Adipose tissue (tissue), 3 donors: Measurements from ENCODE around the gene CD8B. TPM values are rescaled to one million over a fixed set of nuclear protein-coding genes. Genes with fewer than 3 reads are reported as not detected.
"Not testable (repeated sequence)": the region's sequence is repeated elsewhere in the genome, so short reads cannot be mapped to it uniquely, and the experiment has no call there.

Experiments used
- H3K27ac ChIP-seq: one replicate; pipeline ENCODE4 v1.5.1; 2013; ENCODE audit warnings: low read depth, low read length
- WGBS, 3 donors: extraction: QIAGEN DNeasy Blood & Tissue Kit; methylation state at CpG; one replicate each; pipeline ENCODE4 v1.1.7; 2013; 5-methylcytosine and 5-hydroxymethylcytosine counted together
- polyA plus RNA-seq, 3 donors: library from polyadenylated mRNA; stranded (reverse); fragments of 200-250 nt; gene quantifications; one replicate each; pipeline ENCODE4 v1.2.3, GENCODE V29; 2013
- donor health status: healthy with polysubstance abuse.
- donor health status: Bipolar disorder and iron deficiency.
- donor health status: healthy.

The CD8B gene
- polyA plus RNA-seq, 3 donors: 0.79 to 2.2 TPM; not detected in 1

GRCh38 chr2:86839455-86839854 lies 22.2 kb downstream of the CD8B start:
- H3K27ac ChIP-seq: not testable (repeated sequence)
- WGBS, 3 donors: 89 to 98% (median 95%) methylated on average over 7 of the region's 7 CpGs

GRCh38 chr2:86837714-86838113 lies 24.0 kb downstream of the CD8B start:
- 53 to 60% (median 53%) methylated on average over 5 to 6 of the region's 7 CpGs for whole genome bisulfite sequencing, 3 donors
- H3K27ac ChIP-seq: not testable (repeated sequence)

DNA sequence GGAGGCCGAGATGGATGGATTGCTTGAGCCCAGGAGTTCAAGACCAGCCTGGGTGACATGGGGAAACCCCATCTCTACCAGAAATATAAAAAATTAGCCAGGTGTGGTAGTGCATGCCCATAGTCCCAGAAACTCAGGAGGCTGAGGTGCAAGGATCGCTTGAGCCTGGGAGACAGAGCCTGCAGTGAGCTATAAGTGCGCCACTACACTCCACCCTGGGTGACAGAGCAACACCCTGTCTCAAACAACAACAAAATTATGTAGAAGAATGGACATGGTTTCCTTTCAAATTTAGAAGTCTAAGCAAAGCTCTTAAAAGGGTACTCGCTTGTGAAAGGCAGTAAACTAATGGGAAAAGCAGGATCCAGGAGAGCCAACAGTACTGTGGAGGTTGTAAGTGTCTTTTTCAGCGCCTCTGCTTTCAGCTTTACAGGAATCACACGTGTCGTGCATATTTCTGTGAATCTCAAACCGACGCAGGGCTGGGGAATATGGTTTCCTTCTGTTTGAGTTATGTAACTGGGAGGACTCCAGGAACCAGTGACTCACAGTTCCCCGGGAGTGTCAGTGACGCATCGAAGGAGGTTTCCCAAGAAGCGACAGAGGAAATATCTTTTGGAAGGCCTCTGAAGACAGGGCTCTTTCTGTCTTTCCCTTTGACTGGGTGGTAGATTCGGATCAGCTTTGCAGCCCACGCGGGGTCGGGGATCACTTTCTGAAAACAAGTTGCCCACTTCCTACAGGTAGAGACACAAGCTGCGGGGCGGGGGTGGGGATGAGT lies 24.6 kb downstream of the CD8B start:
- WGBS, 3 donors: 27 to 61% (median 31%) methylated on average over 13 to 16 of the region's 19 CpGs

GRCh38 chr2:86835548-86835889 lies 26.2 kb downstream of the CD8B start:
- 68 to 75% methylated on average over 3 to 4 of the region's 4 CpGs; no CpG with 5 or more reads in 1 of the 3 donors for WGBS, 3 donors
- not testable (repeated sequence) for H3K27ac ChIP-seq

More for the DNA sequence above, 24.6 kb downstream of the CD8B start:
- not testable (repeated sequence) for H3K27ac ChIP-seq

DNA sequence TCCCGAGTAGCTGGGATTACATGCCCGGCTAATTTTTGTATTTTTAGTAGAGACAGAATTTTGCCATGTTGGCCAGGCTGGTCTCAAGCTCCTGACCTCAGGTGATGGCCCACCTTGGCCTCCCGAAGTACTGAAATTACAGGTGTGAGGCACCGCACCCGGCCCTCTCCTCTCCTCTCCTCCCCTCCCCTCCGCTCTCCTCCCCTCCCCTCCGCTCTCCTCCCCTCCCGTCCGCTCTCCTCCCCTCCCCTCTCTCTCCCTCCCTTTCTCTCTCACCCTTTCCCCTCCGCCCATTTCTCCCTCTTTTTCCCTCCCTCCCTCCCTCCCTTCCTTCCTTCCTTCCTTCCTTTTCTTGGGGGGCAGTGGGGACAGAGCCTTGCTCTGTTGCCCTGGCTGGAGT lies 28.4 kb downstream of the CD8B start:
- H3K27ac ChIP-seq: no peak overlapping the region
- 81 to 90% (median 82%) methylated on average over 5 to 9 of the region's 10 CpGs for WGBS, 3 donors

GRCh38 chr2:86832334-86833096 lies 29.2 kb downstream of the CD8B start:
- no peak overlapping the region for H3K27ac ChIP-seq
- 78 to 84% (median 83%) methylated on average over 7 of the region's 7 CpGs for WGBS, 3 donors

- no peak overlapping the region for H3K27ac ChIP-seq
- WGBS, 3 donors: 43 to 64% (median 57%) methylated on average over 2 of the region's 2 CpGs
These were observed 30.1 kb downstream of the CD8B start for GRCh38 chr2:86831537-86831936.

DNA sequence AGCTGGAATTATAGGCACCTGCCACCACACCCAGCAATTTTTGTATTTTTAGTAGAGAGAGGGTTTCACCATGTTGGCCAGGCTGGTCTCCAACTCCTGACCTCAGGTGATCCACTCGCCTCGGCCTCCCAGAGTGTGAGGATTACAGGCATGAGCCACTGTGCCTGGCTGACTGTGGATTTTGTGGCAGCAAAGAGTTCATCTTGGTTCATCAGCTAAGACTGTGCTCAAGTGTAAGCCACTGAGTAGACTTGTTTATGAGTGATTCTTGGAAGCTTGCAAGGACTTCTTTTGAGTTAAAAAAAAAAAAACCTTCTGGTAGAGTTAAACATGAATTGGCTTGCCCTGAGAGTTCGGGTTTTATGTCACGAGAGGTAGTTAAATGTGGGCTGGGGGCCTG lies 34.7 kb downstream of the CD8B start:
- 76 to 91% (median 90%) methylated on average over 4 of the region's 4 CpGs for WGBS, 3 donors

DNA sequence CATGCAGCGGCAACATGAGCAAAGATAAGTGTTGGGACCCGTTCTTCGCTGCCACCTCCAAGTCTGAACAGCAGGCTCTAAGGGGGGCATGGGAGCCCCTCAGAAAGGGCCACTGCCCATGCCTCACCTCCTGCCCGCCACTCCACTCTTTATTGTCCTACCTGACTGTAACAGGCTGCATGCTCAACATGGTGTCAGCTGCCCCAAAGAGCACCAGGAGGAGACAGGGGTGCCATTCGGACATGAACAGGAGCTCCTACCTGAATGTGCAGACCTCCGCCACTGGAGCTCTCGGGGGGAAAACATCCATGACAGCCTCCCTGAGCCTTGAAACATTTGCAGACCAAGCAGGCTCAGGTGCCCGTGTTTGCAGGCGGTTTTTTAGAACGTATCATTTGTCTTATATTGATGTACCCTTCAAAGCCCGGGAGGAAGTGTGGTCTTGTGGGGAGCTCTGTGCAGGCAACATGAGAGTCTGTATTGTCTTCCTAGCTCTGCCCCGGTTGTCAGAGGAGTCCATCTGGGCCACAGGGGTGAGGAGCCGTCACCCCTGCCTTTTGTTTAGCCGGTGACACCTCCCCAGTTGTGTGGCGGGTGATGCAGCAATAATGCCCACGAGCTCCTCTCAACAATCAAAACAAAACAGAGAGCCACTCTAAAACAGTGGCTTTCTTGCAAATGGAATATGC lies 35.8 kb downstream of the CD8B start:
- no peak overlapping the region for H3K27ac ChIP-seq
- WGBS, 3 donors: 50 to 75% (median 74%) methylated on average over 16 of the region's 16 CpGs

More for the DNA sequence above, 34.7 kb downstream of the CD8B start:
- H3K27ac ChIP-seq: no peak overlapping the region

DNA sequence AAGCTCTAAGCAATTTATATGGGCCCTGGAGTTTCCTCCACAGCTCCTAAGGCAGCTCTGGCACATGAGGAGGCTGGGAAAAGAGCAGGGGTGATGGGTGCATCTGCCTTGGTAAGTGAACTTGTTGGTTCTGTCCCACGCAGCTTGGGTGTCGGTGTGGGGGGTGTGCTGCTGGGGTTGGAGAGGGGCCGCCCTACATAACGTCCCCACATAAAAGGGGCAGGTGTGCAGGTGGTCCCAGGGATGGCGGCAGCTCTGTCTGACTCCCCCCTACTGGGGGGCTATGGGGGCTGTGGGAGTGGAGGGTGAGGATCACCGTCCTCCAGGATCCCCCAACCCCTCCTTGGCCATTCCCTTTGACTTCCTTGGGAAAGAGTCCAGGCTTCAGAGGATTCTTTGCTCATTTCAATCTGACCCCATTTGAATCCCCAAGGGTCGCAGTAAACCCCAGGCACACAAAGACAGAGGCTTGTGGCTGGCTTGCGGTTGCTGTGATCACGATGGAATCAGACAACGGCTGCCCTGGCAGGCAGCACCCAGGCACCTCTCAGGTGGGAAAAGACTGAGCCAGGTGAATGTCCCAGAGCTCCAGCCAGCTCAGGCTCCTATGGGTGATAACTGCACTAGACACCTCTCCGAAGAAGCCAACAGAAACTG lies 36.5 kb downstream of the CD8B start:
- WGBS, 3 donors: 82 to 90% (median 87%) methylated on average over 11 of the region's 11 CpGs
- no peak overlapping the region for H3K27ac ChIP-seq

DNA sequence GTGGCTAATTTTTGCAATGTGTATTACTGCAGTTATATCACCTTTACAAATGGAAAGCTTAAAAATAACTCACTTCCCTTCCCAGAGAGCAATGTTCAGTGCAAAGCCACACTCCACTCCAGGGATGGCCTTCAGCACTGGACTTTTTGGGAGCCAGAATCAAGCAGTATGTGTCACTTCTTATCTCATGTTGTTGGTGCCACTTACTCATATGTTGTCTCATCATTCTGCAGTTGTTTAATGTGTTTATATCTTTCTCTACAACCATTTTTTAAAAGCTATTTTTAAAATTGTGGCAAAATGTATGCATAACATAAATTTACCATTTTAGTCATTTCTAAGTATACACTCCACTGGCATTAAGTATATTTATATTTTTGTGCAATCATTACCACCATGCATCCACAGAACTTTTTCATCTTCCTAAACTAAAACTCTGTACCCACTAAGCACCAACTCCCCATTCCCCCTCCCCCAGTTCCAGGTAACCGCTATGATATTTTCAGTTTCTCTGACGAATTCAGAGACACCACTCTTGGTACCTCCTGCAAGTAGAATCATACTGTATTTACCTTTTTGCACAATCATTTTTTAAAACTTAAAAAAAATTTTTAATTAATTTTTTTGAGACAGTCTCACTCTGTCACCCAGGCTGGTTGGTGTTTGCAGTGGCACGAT lies 38.9 kb downstream of the CD8B start:
- H3K27ac ChIP-seq: no peak overlapping the region
- WGBS, 3 donors: 73 to 95% (median 91%) methylated on average over 3 of the region's 3 CpGs

DNA sequence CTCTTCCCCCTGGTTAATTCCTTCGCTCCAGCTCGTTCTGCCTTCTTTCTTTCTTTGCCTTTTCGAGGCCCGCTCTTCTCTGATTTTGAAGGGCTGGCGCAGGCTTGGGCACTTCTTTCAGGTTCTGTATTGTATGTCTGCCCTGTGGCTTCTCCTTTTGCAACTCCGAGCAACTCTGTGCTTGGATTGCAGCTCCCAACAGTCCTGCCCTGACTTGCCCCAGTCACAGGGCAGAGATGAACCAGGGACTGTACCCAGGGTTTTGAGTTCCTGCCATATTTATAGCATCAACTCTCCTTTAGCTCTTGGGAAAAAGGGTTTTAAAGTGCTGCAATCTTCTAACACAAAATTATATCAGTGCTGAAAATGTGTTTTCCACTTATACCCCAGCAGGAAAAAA lies 39.8 kb downstream of the CD8B start:
- H3K27ac ChIP-seq: no peak overlapping the region
- WGBS, 3 donors: 89 to 94% (median 91%) methylated on average over 6 of the region's 6 CpGs

DNA sequence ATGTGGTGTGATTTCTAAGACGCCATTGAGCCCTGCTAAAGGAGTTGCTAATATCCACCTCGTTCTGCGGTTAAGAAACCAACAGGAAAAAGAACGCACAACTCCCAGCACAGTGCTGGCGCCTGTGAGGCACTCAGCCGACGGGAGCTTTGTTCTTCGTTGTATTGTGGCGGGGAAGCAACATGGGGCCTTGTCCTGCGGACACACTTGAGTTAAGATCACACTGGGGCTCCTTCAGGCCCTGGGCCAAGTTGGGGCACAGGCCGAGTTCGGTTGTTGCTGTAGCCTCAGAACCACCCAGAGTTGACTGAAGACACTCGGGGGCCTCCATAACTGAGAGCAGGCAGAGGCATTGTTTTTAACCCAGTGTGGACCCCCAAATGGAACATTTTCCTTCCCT lies 40.4 kb downstream of the CD8B start:
- H3K27ac ChIP-seq: no peak overlapping the region
- WGBS, 3 donors: 88 to 93% (median 91%) methylated on average over 13 of the region's 13 CpGs

DNA sequence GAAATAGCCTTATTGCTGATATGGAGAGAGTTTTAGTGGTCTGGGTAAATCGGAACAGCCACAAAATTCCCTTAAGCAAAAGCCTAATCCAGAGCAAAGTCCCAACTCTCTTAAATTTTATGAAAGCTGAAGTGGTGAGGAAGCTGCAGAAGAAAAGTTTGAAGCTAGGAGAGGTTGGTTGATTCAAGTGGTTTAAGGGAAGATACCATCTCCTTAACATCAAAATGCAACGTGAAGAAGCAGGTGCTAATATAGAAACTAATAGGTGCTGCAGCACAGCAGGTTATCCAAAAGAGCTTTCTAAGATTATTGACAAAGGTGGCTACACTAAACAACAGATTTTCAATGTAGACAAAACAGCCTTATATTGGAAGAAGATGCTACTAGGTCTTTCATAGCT lies 42.7 kb downstream of the CD8B start:
- H3K27ac ChIP-seq: no peak overlapping the region
- WGBS, 3 donors: 87 to 91% (median 87%) methylated on average over 2 of the region's 2 CpGs

DNA sequence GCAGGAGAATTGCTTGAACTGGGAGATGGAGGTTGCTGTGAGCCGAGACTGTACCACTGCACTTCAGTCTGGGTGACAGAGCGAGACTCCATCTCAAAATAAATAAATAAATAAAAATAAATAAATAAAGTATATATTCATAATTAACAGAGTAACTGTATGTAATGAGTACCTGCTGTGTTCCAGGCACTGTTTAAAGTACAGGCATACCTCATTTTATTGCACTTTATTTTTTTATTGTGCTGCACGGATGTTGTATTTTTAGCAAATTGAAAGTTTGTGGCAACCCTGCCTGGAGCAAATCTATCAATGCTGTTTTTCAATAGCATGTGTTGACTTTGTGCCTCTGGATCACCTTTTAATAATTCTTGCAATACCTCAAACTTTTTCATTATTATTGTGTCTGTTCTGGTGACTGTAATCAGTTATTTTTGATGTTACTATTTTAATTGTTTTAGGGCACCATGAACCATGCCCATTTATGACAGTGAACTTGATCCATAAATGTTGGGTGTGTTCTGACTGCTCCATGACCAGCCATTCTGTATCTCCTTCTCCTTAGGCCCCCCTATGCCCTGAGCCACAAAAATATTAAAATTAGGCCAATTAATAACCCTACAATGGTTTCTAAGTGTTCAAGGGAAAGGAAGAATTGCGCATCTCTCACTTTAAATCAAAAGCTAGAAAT lies 43.4 kb downstream of the CD8B start:
- H3K27ac ChIP-seq: no peak overlapping the region
- WGBS, 3 donors: 92 to 95% (median 93%) methylated on average over 4 of the region's 4 CpGs

- 29 to 63% (median 60%) methylated on average over 1 of the region's 1 CpG for WGBS, 3 donors
- H3K27ac ChIP-seq: no peak overlapping the region
These were observed 46.1 kb downstream of the CD8B start for GRCh38 chr2:86815611-86816010.

DNA sequence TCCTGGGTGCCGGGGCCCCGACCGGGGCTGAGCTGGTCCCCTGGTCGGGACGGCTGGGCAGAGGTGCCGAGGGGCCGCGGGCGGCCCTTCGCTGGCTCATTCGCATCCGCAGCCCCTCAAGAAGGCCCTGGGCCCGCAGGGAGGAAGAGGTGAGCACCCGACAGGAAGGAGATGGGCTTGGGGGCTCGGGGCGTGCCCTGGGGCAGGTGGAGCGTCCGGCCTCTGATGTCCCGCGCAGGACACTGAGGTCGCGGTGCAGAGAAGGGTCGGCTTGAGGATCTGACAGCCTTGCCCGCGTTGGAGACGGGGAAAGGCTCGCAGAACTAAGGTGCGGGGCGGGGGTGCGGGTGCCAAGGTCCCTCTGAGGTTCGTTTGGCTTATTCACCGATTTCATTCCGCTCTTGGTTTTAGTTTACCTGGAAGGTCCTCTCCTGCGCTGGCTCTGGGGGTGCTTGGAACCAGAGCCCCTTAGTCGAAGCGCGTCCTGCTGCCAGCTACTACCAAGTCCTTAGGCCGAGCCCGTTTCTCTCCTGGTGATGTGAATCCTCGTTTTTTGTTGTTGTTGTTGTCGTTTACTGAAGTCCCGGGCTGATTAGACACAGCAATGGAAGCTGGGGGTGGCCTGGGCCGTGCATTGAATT lies 52.1 kb downstream of the CD8B start:
- 24 to 32% (median 30%) methylated on average over 37 to 43 of the region's 43 CpGs for WGBS, 3 donors

More for the DNA sequence above, 52.1 kb downstream of the CD8B start:
- no peak overlapping the region for H3K27ac ChIP-seq
